ENCODE measurements around the gene TCP11.

The TCP11 gene

GRCh38 chr6:35161776-35162607 is 20.9 kb upstream of the TCP11 start:
- ATAC-seq = no peak
- Mint-ChIP-seq H3K4me3 (no peak overlapping the region), H3K4me1 (no peaks in the 10 kb centered on the region), H3K27me3 (peaks cover 34% of the 10 kb centered on the region), H3K27ac (no peak overlapping the region), H3K9me3 (no peaks in the 10 kb centered on the region)
- no peak for DNase-seq

- Mint-ChIP-seq H3K27me3 (peaks cover 27% of the 10 kb centered on the region), H3K4me1 (no peaks in the 10 kb centered on the region), H3K9me3 (no peaks in the 10 kb centered on the region), H3K27ac (no peak overlapping the region), H3K4me3 (no peak overlapping the region)
- no peak for ATAC-seq
- DNase-seq = no peak
Observed at GRCh38 chr6:35161266-35161665, 20.1 kb upstream of the TCP11 start.

GRCh38 chr6:35160642-35161041 is 19.5 kb upstream of the TCP11 start:
- ATAC-seq = no peak
- Mint-ChIP-seq H3K27me3 (peaks cover 26% of the 10 kb centered on the region), H3K9me3 (no peaks in the 10 kb centered on the region), H3K27ac (no peak overlapping the region), H3K4me3 (no peak overlapping the region), H3K4me1 (no peaks in the 10 kb centered on the region)
- no peak for DNase-seq

DNA sequence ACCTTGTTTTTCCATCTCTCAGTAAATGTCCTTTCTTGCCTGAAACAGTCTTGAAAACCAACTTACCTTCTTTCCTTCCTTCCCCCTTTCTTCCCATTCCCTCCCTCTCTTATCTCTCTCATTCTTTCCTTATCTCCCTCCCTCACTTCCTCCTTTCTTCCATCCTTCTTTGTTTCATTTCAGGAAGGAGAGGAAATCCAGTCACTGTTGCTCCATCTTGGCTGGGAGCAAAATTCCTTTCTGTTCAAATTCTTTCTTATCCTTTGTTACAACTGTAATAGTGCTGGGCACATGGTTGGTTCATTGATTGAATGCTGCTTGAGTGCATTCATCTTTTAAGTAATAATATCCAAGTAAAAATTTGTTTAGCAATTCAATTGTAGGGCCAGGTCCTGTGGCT is 17.4 kb upstream of the TCP11 start:
- Mint-ChIP-seq H3K4me1 (peaks cover 15% of the 10 kb centered on the region), H3K4me3 (no peak overlapping the region), H3K9me3 (no peaks in the 10 kb centered on the region), H3K27me3 (peaks cover 14% of the 10 kb centered on the region), H3K27ac (peak overlapping the region in 1 of 2 donors; percentile 79)
- no peak for ATAC-seq
- DNase-seq = no peak

DNA sequence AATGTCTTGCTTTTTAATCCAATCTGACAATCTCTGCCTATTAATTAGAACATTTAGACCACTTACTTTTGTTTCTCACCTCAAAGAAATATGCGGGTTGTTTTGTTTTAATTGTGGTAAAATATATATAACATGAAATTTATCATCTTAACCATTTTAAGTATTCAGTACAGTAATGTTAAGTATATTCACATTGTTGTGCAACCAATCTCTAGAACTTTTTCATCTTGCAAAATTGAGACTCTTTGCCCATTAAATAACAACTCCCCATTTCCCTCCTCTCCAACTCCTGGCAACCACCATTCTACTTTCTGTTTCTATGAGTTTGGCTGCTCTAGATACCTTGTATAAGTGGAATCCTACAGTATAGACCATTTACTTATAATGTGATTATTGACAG is 13.8 kb upstream of the TCP11 start:
- no peak for ATAC-seq
- Mint-ChIP-seq H3K27me3 (no peaks in the 10 kb centered on the region), H3K4me3 (no peak overlapping the region), H3K4me1 (peaks cover 15% of the 10 kb centered on the region), H3K9me3 (no peaks in the 10 kb centered on the region), H3K27ac (no peak overlapping the region)
- DNase-seq = no peak

GRCh38 chr6:35154262-35154661 is 13.1 kb upstream of the TCP11 start:
- Mint-ChIP-seq H3K9me3 (no peaks in the 10 kb centered on the region), H3K4me1 (peaks cover 16% of the 10 kb centered on the region), H3K27ac (no peak overlapping the region), H3K27me3 (peaks cover 1% of the 10 kb centered on the region), H3K4me3 (no peak overlapping the region)
- ATAC-seq (no peak), DNase-seq (no peak)

DNA sequence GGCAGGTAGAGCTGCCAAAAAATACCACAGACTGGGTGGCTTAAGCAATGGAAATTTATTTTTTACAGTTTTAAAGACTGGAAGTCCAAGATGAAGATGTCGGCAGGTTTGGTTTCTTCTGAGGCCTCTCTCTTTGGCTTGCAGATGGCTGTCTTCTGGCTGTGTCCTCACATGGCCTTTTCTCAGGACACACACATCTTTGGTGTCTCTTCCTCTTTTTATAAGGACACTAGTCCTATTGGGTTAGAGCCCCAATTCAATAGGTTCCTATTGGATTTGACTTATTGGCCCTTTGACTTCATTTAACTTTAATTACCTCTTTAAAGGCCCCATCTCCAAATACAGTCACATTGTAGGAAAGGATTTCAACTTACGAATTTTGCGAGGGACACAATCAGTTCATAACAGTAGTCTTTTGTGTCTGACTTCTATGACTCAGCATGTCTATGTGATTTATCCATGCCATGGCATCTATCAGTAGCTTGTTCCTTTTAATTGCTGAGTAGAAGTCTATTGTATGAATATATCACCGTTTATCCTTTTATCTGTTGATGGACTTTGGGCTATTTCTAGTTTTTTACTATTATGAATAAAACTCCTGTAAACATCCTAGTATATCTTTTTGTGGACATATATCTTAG is 11.0 kb upstream of the TCP11 start:
- Mint-ChIP-seq H3K4me1 (peaks cover 33% of the 10 kb centered on the region), H3K27me3 (peaks cover 19% of the 10 kb centered on the region), H3K4me3 (no peak overlapping the region), H3K9me3 (no peaks in the 10 kb centered on the region), H3K27ac (no peak overlapping the region)
- DNase-seq (no peak), ATAC-seq (no peak)

GRCh38 chr6:35151466-35151865 is 10.3 kb upstream of the TCP11 start:
- Mint-ChIP-seq H3K9me3 (no peaks in the 10 kb centered on the region), H3K4me3 (no peak overlapping the region), H3K27me3 (peaks cover 19% of the 10 kb centered on the region), H3K27ac (no peak overlapping the region), H3K4me1 (peaks cover 33% of the 10 kb centered on the region)
- ATAC-seq = no peak
- DNase-seq = no peak

- peaks cover 30% of the 10 kb centered on the region for H3K4me1 Mint-ChIP-seq
- H3K27me3 Mint-ChIP-seq = peaks cover 19% of the 10 kb centered on the region
- no peak overlapping the region for H3K27ac Mint-ChIP-seq
- H3K4me3 Mint-ChIP-seq = no peak overlapping the region
- no peak for DNase-seq
- ATAC-seq = no peak
- no peaks in the 10 kb centered on the region for H3K9me3 Mint-ChIP-seq
Observed at GRCh38 chr6:35149891-35150566, 8.9 kb upstream of the TCP11 start.

DNA sequence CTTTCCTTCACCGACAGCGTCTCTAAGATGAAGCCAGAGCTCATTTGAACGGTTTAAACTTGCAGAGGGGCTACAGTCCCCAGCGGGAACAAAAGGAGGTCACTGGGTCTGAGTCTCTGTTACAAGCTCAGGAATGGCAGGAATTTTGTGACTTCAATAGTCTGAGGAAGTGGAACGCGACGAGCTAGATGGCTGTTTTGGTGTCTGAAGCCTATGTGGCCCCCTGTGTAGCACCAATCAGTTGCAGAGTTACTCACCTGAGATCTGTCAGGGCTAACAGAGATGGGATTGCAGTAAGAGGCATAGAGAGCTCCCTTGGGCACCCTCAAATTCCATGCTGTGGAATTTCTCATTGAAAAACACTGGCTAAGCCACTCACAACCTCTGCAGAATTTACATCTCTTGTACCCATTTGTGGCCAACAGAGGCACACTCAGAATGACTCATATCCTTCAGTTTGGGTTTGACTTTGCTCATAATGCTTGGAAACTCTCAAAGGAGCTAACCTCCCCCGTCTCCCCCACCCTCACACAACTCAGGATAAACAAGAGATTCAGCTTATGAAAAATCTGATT is 7.1 kb upstream of the TCP11 start:
- Mint-ChIP-seq H3K4me3 (peak overlapping the region in 1 of 2 donors; percentile 36), H3K27ac (no peak overlapping the region), H3K4me1 (peaks cover 18% of the 10 kb centered on the region), H3K9me3 (no peaks in the 10 kb centered on the region), H3K27me3 (peaks cover 19% of the 10 kb centered on the region)
- peak; percentile 31 to 53 for DNase-seq
- ATAC-seq = peak; percentile 99

- Mint-ChIP-seq H3K27me3 (peaks cover 19% of the 10 kb centered on the region), H3K9me3 (no peaks in the 10 kb centered on the region), H3K4me3 (no peak overlapping the region), H3K4me1 (peaks cover 21% of the 10 kb centered on the region), H3K27ac (no peak overlapping the region)
- DNase-seq (no peak), ATAC-seq (no peak)
Observed at GRCh38 chr6:35147486-35147885, 6.3 kb upstream of the TCP11 start.

DNA sequence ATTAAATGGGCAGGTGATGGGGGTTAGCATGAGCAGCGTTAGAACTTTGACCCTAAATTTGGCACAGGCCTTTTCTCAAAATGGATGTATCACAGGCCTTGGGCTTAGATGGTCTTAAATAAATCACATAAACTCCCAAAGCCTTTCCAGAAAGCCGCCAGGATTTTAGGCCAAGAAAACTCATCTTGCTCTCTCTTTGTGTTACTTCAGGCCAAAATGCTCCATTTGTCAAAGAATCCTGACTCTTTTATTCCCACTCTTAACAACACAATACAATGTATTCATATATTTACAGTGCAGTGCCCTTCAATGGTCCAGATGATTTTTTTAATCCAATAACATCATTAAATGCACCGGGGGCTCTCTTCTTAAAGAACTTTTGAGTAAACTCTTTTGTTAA is 5.9 kb upstream of the TCP11 start:
- H3K27me3 Mint-ChIP-seq = peaks cover 19% of the 10 kb centered on the region
- H3K27ac Mint-ChIP-seq = no peak overlapping the region
- no peak overlapping the region for H3K4me3 Mint-ChIP-seq
- no peak for ATAC-seq
- H3K9me3 Mint-ChIP-seq = no peaks in the 10 kb centered on the region
- no peak for DNase-seq
- peaks cover 23% of the 10 kb centered on the region for H3K4me1 Mint-ChIP-seq

GRCh38 chr6:35146453-35146852 is 5.3 kb upstream of the TCP11 start:
- Mint-ChIP-seq H3K4me3 (no peak overlapping the region), H3K27ac (no peak overlapping the region), H3K27me3 (peaks cover 25% of the 10 kb centered on the region), H3K4me1 (peaks cover 28% of the 10 kb centered on the region), H3K9me3 (no peaks in the 10 kb centered on the region)
- DNase-seq (peak; percentile 22 to 29), ATAC-seq (peak; percentile 60)

DNA sequence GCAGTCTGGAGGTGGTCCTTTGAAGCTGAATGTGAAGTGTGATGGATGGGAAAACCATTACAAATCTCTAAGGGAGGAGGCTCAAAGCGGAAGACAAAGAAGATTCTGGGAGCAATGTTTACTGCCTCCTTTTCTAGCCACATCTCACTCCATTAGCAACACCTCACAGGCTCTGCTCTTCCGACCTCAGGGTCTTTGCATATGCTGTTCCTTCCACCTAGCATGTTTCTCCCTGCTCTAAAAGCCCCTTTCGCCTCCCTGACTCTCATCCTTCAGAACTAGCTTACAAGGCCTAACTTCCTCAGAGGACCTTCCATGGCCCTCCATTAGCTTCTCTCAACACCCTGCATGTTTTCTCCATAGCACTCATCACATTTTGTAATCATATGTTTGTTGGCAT is 4.6 kb upstream of the TCP11 start:
- H3K4me3 Mint-ChIP-seq = no peak overlapping the region
- no peak overlapping the region for H3K27ac Mint-ChIP-seq
- H3K9me3 Mint-ChIP-seq = no peaks in the 10 kb centered on the region
- no peak for ATAC-seq
- DNase-seq = no peak
- H3K27me3 Mint-ChIP-seq = peaks cover 29% of the 10 kb centered on the region
- H3K4me1 Mint-ChIP-seq = peaks cover 32% of the 10 kb centered on the region

- Mint-ChIP-seq H3K9me3 (no peaks in the 10 kb centered on the region), H3K27me3 (peaks cover 44% of the 10 kb centered on the region), H3K27ac (no peak overlapping the region), H3K4me3 (no peak overlapping the region), H3K4me1 (peaks cover 26% of the 10 kb centered on the region)
- DNase-seq (no peak), ATAC-seq (no peak)
Observed at GRCh38 chr6:35142588-35143569, 1.7 kb upstream of the TCP11 start.
